HEK293 (cell line): ENCODE data around the gene NKAIN4.

Experiments used
- CTCF ChIA-PET: fragments of 350-600 bp; formaldehyde crosslinking; extraction: SDS; loops from one replicate; lab custom pipeline; 2021; ENCODE audit warnings: antibody characterized with exemption; lab: Yijun Ruan, JAX
- POLR2A ChIA-PET: fragments of 300-600 bp; formaldehyde crosslinking; extraction: SDS; loops from one replicate; lab custom pipeline; 2020; ENCODE audit warnings: antibody characterized with exemption, inconsistent platforms; lab: Yijun Ruan, JAX
- H3K27ac ChIP-seq: fragments of 200-500 bp; sonication (Bioruptor generic); 2 replicates; pipeline ENCODE4 v1.5.1; 2014; ENCODE audit warnings: low read depth, low read length, control low read depth, inconsistent platforms; ENCODE audit errors: extremely low read depth
- H3K36me3 ChIP-seq, 2 experiments: fragments of 200-500 bp in 1 of 2; sonication (Bioruptor generic) in 1 of 2; 1 replicate in 1 of 2; 2 replicates in 1 of 2; pipeline ENCODE4 v1.5.1; 2014 to 2017; ENCODE audit warnings: inconsistent platforms in 2 of 2, low read length in 2 of 2; ENCODE audit not compliant: control insufficient read depth in 2 of 2, insufficient read depth in 1 of 2
- H3K4me1 ChIP-seq: fragments of 200-500 bp; sonication (Bioruptor generic); 2 replicates; pipeline ENCODE4 v1.5.1; 2014; ENCODE audit warnings: mild to moderate bottlenecking, low read length, inconsistent platforms; ENCODE audit not compliant: control insufficient read depth, insufficient read depth
- H3K4me3 ChIP-seq: 2 replicates; pipeline ENCODE4 v1.5.1; 2011; ENCODE audit warnings: low read depth, mild to moderate bottlenecking, control low read depth, low read length, moderate library complexity
- H3K9me3 ChIP-seq: fragments of 200-500 bp; sonication (Bioruptor generic); 2 replicates; pipeline ENCODE4 v1.5.1; 2014; ENCODE audit warnings: low read depth, low read length, inconsistent platforms; ENCODE audit not compliant: control insufficient read depth, insufficient read depth
- BCL11A ChIP-seq: fragments of 450-650 bp; formaldehyde crosslinking; IDR thresholded peaks from 2 replicates; pipeline ENCODE4 v1.5.1; 2016; ENCODE audit warnings: low read depth, missing biosample characterization, missing genetic modification characterization
- BCL11B ChIP-seq: fragments of 450-650 bp; formaldehyde crosslinking; IDR thresholded peaks from 2 replicates; pipeline ENCODE4 v1.5.1; 2016; ENCODE audit warnings: low read depth, missing biosample characterization, missing genetic modification characterization
- MEIS1 ChIP-seq: sonication (generic); formaldehyde crosslinking; IDR thresholded peaks from 2 replicates; pipeline ENCODE4 v1.8.1; 2022; ENCODE audit warnings: missing genetic modification reagents, mild to moderate bottlenecking, borderline replicate concordance
- MYNN ChIP-seq: fragments of 450-650 bp; formaldehyde crosslinking; IDR thresholded peaks from 2 replicates; pipeline ENCODE4 v1.5.1; 2016; ENCODE audit warnings: missing biosample characterization, missing genetic modification characterization, borderline replicate concordance
- PRDM10 ChIP-seq: fragments of 450-650 bp; formaldehyde crosslinking; IDR thresholded peaks from 2 replicates; pipeline ENCODE4 v1.5.1; 2016; ENCODE audit warnings: missing biosample characterization, missing genetic modification characterization
- RBAK ChIP-seq: fragments of 450-650 bp; formaldehyde crosslinking; IDR thresholded peaks from 2 replicates; pipeline ENCODE4 v1.5.1; 2016; ENCODE audit warnings: missing biosample characterization, missing genetic modification characterization
- TCF7L2 ChIP-seq: IDR thresholded peaks from 2 replicates; pipeline ENCODE4 v1.6.1; 2011; ENCODE audit warnings: low read depth, mild to moderate bottlenecking, inconsistent platforms, low read length, moderate library complexity, borderline replicate concordance
- ZBTB26 ChIP-seq: fragments of 450-650 bp; formaldehyde crosslinking; optimal IDR thresholded peaks from 2 replicates; pipeline ENCODE3; 2016; ENCODE audit warnings: missing biosample characterization, mild to moderate bottlenecking, missing genetic modification characterization
- ZBTB8A ChIP-seq: fragments of 450-650 bp; formaldehyde crosslinking; IDR thresholded peaks from 2 replicates; pipeline ENCODE4 v1.5.1; 2016; ENCODE audit warnings: missing biosample characterization, missing genetic modification characterization
- ZNF19 ChIP-seq: fragments of 450-650 bp; formaldehyde crosslinking; IDR thresholded peaks from 2 replicates; pipeline ENCODE4; 2016; ENCODE audit warnings: missing biosample characterization, missing genetic modification characterization, low read depth
- ZNF335 ChIP-seq: fragments of 450-650 bp; formaldehyde crosslinking; conservative IDR thresholded peaks from 2 replicates; pipeline ENCODE4 v1.5.1; 2016; ENCODE audit warnings: missing biosample characterization, missing genetic modification characterization
- ZNF350 ChIP-seq: fragments of 450-650 bp; formaldehyde crosslinking; IDR thresholded peaks from 2 replicates; pipeline ENCODE4 v1.5.0; 2017; ENCODE audit warnings: missing biosample characterization, mild to moderate bottlenecking, missing genetic modification characterization
- ZNF398 ChIP-seq: fragments of 450-650 bp; formaldehyde crosslinking; IDR thresholded peaks from 2 replicates; pipeline ENCODE4 v1.5.1; 2017; ENCODE audit warnings: missing biosample characterization, missing genetic modification characterization
- ZNF423 ChIP-seq: fragments of 450-650 bp; formaldehyde crosslinking; IDR thresholded peaks from 2 replicates; pipeline ENCODE4 v1.5.1; 2016; ENCODE audit warnings: missing biosample characterization, missing genetic modification characterization
- ZNF530 ChIP-seq: fragments of 450-650 bp; formaldehyde crosslinking; IDR thresholded peaks from 2 replicates; pipeline ENCODE4 v1.5.1; 2016; ENCODE audit warnings: low read depth, missing biosample characterization, missing genetic modification characterization
- ZNF585B ChIP-seq: fragments of 450-650 bp; formaldehyde crosslinking; IDR thresholded peaks from 2 replicates; pipeline ENCODE4 v1.5.1; 2016; ENCODE audit warnings: missing biosample characterization, missing genetic modification characterization
- ZNF677 ChIP-seq: fragments of 450-650 bp; IDR thresholded peaks from 2 replicates; pipeline ENCODE4 v1.5.0; 2018; ENCODE audit warnings: missing biosample characterization, mild to moderate bottlenecking, missing genetic modification characterization, moderate library complexity
- ZNF837 ChIP-seq: fragments of 450-650 bp; formaldehyde crosslinking; IDR thresholded peaks from 2 replicates; pipeline ENCODE4 v1.5.1; 2016; ENCODE audit warnings: missing biosample characterization, missing genetic modification characterization
- ZXDB ChIP-seq: fragments of 450-650 bp; formaldehyde crosslinking; IDR thresholded peaks from 2 replicates; pipeline ENCODE4 v1.5.1; 2016; ENCODE audit warnings: missing biosample characterization, missing genetic modification characterization
- TF ChIP-seq, protein P1 (sequence below): fragments of 450-650 bp; formaldehyde crosslinking; IDR thresholded peaks from 2 replicates; pipeline ENCODE4 v1.5.1; 2016; ENCODE audit warnings: missing biosample characterization, missing genetic modification characterization
- TF ChIP-seq, protein P2 (sequence below): fragments of 450-650 bp; formaldehyde crosslinking; conservative IDR thresholded peaks from 2 replicates; pipeline ENCODE4 v1.5.1; 2016; ENCODE audit warnings: low read depth, missing biosample characterization, missing genetic modification characterization

The NKAIN4 gene

DNA sequence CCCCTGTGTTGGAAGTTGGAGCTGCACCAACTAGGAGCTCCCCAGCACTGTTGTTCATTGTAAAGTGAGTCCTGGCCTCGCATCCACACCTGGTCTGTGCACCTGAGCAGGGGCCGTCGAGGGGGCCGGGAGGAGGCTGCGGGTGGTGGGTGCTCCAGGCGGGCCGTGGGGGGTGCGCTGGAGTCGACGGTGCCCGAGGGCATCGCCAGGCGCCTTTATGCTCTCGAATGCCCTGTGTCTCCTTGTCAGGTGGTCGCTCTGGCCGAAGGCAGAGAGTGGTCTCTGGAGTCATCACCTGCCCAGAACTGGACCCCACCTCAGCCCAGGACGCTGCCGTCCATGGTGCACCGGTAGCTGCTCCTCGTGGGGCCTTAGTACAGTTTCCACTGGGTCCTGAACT, 22.7 kb upstream of the NKAIN4 start:
- CTCF ChIA-PET, result interaction anchor here (0.6 to 1.0 kb wide), 3 partner anchors 52 to 627 kb away, joined by 3 to 4 read pairs (median 4); no protein-coding TSS in a partner anchor
- H3K27ac ChIP-seq, result no peak overlapping the region
- TF ChIP-seq ZXDB (tag by site-specific recombination), result no peak
- TF ChIP-seq, protein P1, sequence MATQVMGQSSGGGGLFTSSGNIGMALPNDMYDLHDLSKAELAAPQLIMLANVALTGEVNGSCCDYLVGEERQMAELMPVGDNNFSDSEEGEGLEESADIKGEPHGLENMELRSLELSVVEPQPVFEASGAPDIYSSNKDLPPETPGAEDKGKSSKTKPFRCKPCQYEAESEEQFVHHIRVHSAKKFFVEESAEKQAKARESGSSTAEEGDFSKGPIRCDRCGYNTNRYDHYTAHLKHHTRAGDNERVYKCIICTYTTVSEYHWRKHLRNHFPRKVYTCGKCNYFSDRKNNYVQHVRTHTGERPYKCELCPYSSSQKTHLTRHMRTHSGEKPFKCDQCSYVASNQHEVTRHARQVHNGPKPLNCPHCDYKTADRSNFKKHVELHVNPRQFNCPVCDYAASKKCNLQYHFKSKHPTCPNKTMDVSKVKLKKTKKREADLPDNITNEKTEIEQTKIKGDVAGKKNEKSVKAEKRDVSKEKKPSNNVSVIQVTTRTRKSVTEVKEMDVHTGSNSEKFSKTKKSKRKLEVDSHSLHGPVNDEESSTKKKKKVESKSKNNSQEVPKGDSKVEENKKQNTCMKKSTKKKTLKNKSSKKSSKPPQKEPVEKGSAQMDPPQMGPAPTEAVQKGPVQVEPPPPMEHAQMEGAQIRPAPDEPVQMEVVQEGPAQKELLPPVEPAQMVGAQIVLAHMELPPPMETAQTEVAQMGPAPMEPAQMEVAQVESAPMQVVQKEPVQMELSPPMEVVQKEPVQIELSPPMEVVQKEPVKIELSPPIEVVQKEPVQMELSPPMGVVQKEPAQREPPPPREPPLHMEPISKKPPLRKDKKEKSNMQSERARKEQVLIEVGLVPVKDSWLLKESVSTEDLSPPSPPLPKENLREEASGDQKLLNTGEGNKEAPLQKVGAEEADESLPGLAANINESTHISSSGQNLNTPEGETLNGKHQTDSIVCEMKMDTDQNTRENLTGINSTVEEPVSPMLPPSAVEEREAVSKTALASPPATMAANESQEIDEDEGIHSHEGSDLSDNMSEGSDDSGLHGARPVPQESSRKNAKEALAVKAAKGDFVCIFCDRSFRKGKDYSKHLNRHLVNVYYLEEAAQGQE, result no peak
- no peak for TF ChIP-seq ZNF423
- TF ChIP-seq ZNF335 (tag by site-specific recombination), result no peak
- TF ChIP-seq RBAK, result no peak
- no peak for TF ChIP-seq ZBTB8A (tag by site-specific recombination)
- TF ChIP-seq, all 188 proteins: peak for 0
- H3K4me1 ChIP-seq, result no peaks in the 10 kb centered on the region
- no peak overlapping the region for H3K4me3 ChIP-seq
- no peaks in the 10 kb centered on the region for H3K9me3 ChIP-seq
- peaks cover 10 to 69% of the 10 kb centered on the region in 2 experiments; a peak in 2 of 3 replicates for H3K36me3 ChIP-seq
- POLR2A ChIA-PET, result interaction anchor here (1.2 kb wide), 1 partner anchor 9 kb away, joined by 3 read pairs; no protein-coding TSS in a partner anchor

DNA sequence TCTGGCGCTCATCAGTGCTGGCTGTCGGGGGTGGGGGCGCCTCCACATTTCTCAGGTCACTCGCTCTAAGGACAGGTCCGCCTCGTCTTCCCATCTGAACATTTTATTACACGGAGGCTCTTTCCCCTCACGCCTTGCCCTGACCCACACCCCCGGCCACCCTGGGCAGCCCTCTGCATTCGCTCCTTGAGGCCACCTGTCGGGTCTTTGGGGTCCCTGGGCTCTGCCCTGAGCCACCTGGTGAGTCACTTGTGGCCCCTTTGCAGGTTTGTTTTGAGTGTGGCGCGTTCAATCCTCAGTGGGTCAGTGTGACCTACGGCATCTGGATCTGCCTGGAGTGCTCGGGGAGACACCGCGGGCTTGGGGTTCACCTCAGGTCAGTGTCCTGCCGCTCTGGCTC, 21.6 kb upstream of the NKAIN4 start:
- ChIA-PET CTCF (interaction anchor here (2.1 kb wide), 1 partner anchor 52 kb away, joined by 11 read pairs; no protein-coding TSS in a partner anchor), POLR2A (interaction anchor here (1.2 kb wide), 1 partner anchor 10 kb away, joined by 3 read pairs; no protein-coding TSS in a partner anchor)
- Histone ChIP-seq H3K9me3 (no peaks in the 10 kb centered on the region), H3K36me3 (peaks cover 10 to 60% of the 10 kb centered on the region in 2 experiments; a peak in 2 of 3 replicates), H3K4me1 (no peaks in the 10 kb centered on the region), H3K27ac (no peak overlapping the region), H3K4me3 (no peak overlapping the region)
- no peak for TF ChIP-seq BCL11A (tag by site-specific recombination)
- no peak for TF ChIP-seq ZNF677 (tag by site-specific recombination)
- no peak for TF ChIP-seq ZBTB26 (tag by site-specific recombination)
- no peak for TF ChIP-seq MYNN
- no peak for TF ChIP-seq ZNF398
- no peak for TF ChIP-seq TCF7L2
- no peak for TF ChIP-seq BCL11B (tag by site-specific recombination)
- TF ChIP-seq ZNF585B, result no peak
- TF ChIP-seq ZNF19 (tag by site-specific recombination), result no peak
- TF ChIP-seq ZNF350, result no peak
- no peak for TF ChIP-seq MEIS1 (CRISPR knock-in tag)
- TF ChIP-seq ZNF530 (tag by site-specific recombination), result no peak
- no peak for TF ChIP-seq ZNF837 (tag by site-specific recombination)
- TF ChIP-seq PRDM10 (tag by site-specific recombination), result no peak
- TF ChIP-seq, protein P2, sequence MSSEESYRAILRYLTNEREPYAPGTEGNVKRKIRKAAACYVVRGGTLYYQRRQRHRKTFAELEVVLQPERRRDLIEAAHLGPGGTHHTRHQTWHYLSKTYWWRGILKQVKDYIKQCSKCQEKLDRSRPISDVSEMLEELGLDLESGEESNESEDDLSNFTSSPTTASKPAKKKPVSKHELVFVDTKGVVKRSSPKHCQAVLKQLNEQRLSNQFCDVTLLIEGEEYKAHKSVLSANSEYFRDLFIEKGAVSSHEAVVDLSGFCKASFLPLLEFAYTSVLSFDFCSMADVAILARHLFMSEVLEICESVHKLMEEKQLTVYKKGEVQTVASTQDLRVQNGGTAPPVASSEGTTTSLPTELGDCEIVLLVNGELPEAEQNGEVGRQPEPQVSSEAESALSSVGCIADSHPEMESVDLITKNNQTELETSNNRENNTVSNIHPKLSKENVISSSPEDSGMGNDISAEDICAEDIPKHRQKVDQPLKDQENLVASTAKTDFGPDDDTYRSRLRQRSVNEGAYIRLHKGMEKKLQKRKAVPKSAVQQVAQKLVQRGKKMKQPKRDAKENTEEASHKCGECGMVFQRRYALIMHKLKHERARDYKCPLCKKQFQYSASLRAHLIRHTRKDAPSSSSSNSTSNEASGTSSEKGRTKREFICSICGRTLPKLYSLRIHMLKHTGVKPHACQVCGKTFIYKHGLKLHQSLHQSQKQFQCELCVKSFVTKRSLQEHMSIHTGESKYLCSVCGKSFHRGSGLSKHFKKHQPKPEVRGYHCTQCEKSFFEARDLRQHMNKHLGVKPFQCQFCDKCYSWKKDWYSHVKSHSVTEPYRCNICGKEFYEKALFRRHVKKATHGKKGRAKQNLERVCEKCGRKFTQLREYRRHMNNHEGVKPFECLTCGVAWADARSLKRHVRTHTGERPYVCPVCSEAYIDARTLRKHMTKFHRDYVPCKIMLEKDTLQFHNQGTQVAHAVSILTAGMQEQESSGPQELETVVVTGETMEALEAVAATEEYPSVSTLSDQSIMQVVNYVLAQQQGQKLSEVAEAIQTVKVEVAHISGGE (tag by site-specific recombination), result no peak
